ENCODE results near the gene PHF12. TPM values are rescaled to one million over a fixed set of nuclear protein-coding genes. Genes with fewer than 3 reads are reported as not detected.

The PHF12 gene
- total and polyA plus RNA-seq, 8 donors = 8.3 to 206 (median 24.7) TPM

DNA sequence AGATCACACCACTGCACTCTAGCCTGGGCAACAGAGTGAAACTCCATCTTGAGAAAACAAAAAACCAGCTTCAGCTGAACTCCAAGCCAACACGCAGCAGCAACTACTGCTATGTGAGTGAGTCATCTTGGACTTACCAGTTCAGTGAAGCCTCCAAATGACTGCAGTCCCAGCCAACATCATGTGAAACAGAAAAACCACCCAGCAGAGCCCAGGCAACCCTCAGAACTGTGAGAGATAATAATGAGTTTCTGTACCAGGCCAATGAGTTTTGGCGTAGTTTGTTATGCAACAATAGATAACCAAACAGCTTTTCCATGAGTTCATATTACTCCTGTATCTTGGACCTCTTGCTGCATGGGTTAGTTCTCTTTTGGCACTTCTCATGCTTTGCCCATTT lies 23.3 kb downstream of the PHF12 start:
- H3K4me3 ChIP-seq = no peak overlapping the region
- whole genome bisulfite sequencing, 5 donors = 93 to 96% (median 94%) methylated on average over 2 of the region's 2 CpGs
- no peak for DNase-seq
- H3K27ac ChIP-seq = no peak overlapping the region
- no peak for TF ChIP-seq CTCF (IDR thresholded peaks at IDR 0.05)
- no peak for TF ChIP-seq EP300 (IDR thresholded peaks at IDR 0.05)
- TF ChIP-seq POLR2AphosphoS5 (IDR thresholded peaks at IDR 0.05) = no peak
- TF ChIP-seq POLR2A (IDR thresholded peaks at IDR 0.05) = no peak
- peaks cover 0 to 7% (median 0%) of the 10 kb centered on the region in 4 donors for H3K9me3 ChIP-seq
- intact Hi-C loops (cut with DNase I; ENCODE audit: low total_unique reads) = no loop called here
- peaks cover 10 to 71% (median 36%) of the 10 kb centered on the region in 4 donors for H3K4me1 ChIP-seq
- peaks cover 12 to 51% (median 38%) of the 10 kb centered on the region in 4 donors for H3K36me3 ChIP-seq
- no peaks in the 10 kb centered on the region for H3K27me3 ChIP-seq

- Histone ChIP-seq H3K27me3 (no peaks in the 10 kb centered on the region), H3K9me3 (peaks cover 0 to 7% (median 0%) of the 10 kb centered on the region in 4 donors), H3K4me3 (no peak overlapping the region), H3K27ac (peak overlapping the region; percentile 7 to 73 (median 68)), H3K36me3 (peaks cover 13 to 64% (median 48%) of the 10 kb centered on the region in 4 donors), H3K4me1 (peaks cover 10 to 60% (median 36%) of the 10 kb centered on the region in 4 donors)
- intact Hi-C loops (cut with DNase I; ENCODE audit: low total_unique reads) = no loop called here
- no peak for DNase-seq
- no peak for TF ChIP-seq EP300 (IDR thresholded peaks at IDR 0.05)
- TF ChIP-seq POLR2AphosphoS5 (IDR thresholded peaks at IDR 0.05) = no peak
- TF ChIP-seq POLR2A (IDR thresholded peaks at IDR 0.05) = no peak
- TF ChIP-seq CTCF (IDR thresholded peaks at IDR 0.05) = no peak
- 86 to 92% (median 90%) methylated on average over 4 of the region's 4 CpGs for WGBS, 5 donors
Measured at GRCh38 chr17:28926786-28927185, 24.5 kb downstream of the PHF12 start.

DNA sequence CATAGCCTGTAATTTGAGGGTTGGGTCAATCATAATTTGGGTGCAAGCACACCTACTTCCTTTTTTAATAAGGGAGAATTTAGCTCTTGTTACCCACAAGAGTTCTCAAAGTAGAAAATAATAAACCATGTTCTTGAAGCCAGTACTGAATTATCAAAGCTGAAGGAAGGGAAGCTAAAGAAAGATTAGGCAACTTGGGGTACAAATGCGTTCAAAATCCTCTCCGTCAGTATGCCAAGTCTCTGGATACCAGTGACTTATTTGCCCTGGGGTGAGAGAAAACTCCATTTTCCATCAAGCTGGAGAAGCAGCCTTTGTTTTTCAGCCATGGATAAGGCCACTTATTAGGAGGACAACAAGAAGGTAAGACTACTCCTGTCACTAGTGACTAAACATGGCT lies 25.0 kb downstream of the PHF12 start:
- TF ChIP-seq POLR2A (IDR thresholded peaks at IDR 0.05) (no peak), EP300 (IDR thresholded peaks at IDR 0.05) (no peak), POLR2AphosphoS5 (IDR thresholded peaks at IDR 0.05) (no peak), CTCF (IDR thresholded peaks at IDR 0.05) (no peak)
- H3K4me3 ChIP-seq = no peak overlapping the region
- intact Hi-C loops (cut with DNase I; ENCODE audit: low total_unique reads) = no loop called here
- DNase-seq = no peak
- H3K36me3 ChIP-seq = peaks cover 17 to 68% (median 52%) of the 10 kb centered on the region in 4 donors
- WGBS, 5 donors = 69 to 90% (median 80%) methylated on average over 2 of the region's 2 CpGs
- peaks cover 10 to 60% (median 35%) of the 10 kb centered on the region in 4 donors for H3K4me1 ChIP-seq
- peak overlapping the region; percentile 7 to 73 (median 68) for H3K27ac ChIP-seq
- no peaks in the 10 kb centered on the region for H3K27me3 ChIP-seq
- H3K9me3 ChIP-seq = peaks cover 0 to 7% (median 0%) of the 10 kb centered on the region in 4 donors

DNA sequence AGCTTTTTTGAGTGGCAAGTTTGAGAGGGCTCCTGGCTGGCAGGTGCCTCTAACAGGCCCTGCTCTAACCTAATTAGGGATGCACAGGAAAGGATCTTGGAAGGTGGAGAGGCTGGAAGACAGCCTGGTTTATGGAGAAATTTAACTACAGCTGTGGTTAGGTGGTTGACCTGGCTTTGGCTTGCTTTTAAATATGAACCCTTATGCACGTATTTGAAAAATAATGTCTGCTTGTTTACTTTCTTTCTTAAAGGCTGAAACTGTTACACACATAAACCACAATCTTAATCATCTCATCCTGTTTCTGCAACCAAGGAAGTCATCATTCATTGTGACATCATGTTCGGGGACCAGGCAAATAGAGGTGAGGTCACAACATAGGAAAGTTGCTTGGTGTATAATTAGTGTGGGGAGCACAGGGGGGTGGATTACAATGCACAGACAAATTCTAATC lies 25.4 kb downstream of the PHF12 start:
- H3K27me3 ChIP-seq = no peaks in the 10 kb centered on the region
- 21 to 30% (median 27%) methylated on average over 2 of the region's 2 CpGs for WGBS, 5 donors
- TF ChIP-seq EP300 (IDR thresholded peaks at IDR 0.05) (no peak), POLR2AphosphoS5 (IDR thresholded peaks at IDR 0.05) (peak in 2 of 3 donors; percentile 42 to 47), CTCF (IDR thresholded peaks at IDR 0.05) (no peak), POLR2A (IDR thresholded peaks at IDR 0.05) (no peak)
- DNase-seq = peak in 1 of 2 donors; percentile 71
- intact Hi-C loops (cut with DNase I; ENCODE audit: low total_unique reads) = no loop called here
- H3K4me1 ChIP-seq = peaks cover 10 to 59% (median 35%) of the 10 kb centered on the region in 4 donors
- H3K4me3 ChIP-seq = no peak overlapping the region
- peaks cover 0 to 7% (median 0%) of the 10 kb centered on the region in 4 donors for H3K9me3 ChIP-seq
- peak overlapping the region; percentile 61 to 73 (median 68) for H3K27ac ChIP-seq
- peaks cover 21 to 73% (median 56%) of the 10 kb centered on the region in 4 donors for H3K36me3 ChIP-seq
